Measurements from ENCODE around the gene PIEZO1. TPM values are rescaled to one million over a fixed set of nuclear protein-coding genes. Genes with fewer than 3 reads are reported as not detected.

Gene PIEZO1
- total and polyA plus RNA-seq, 10 donors, result 145 to 385 (median 201) TPM

GRCh38 chr16:88701581-88702370 is 83.2 kb downstream of the PIEZO1 start:
- DNase-seq, result peak; percentile 88

GRCh38 chr16:88700636-88701482 is 84.2 kb downstream of the PIEZO1 start:
- peaks cover 0 to 57% (median 42%) of the 10 kb centered on the region in 6 donors for H3K36me3 ChIP-seq
- H3K27me3 ChIP-seq (replicated peaks in 1 of 7), result no peaks in the 10 kb centered on the region
- intact Hi-C loops (cut with DNase I; ENCODE audit: low total_unique reads), result loop anchor here (10.0 kb wide), 2 partner anchors 46 to 126 kb away; partner anchors contain the start of genes CYBA and ZC3H18
- peak; percentile 100 for DNase-seq
- peak overlapping the region; percentile 90 to 98 (median 94) for H3K27ac ChIP-seq
- peak overlapping the region; percentile 17 to 96 (median 86) for H3K4me3 ChIP-seq
- no peaks in the 10 kb centered on the region for H3K9me3 ChIP-seq
- 4 to 14% (median 5%) methylated on average over 20 to 42 of the region's 42 CpGs for WGBS, 5 donors
- H3K4me1 ChIP-seq, result peaks cover 63 to 91% (median 83%) of the 10 kb centered on the region in 6 donors
- TF ChIP-seq POLR2AphosphoS5 (IDR thresholded peaks at IDR 0.05), result peak; percentile 89 to 95 (median 91)
- TF ChIP-seq, protein P1, sequence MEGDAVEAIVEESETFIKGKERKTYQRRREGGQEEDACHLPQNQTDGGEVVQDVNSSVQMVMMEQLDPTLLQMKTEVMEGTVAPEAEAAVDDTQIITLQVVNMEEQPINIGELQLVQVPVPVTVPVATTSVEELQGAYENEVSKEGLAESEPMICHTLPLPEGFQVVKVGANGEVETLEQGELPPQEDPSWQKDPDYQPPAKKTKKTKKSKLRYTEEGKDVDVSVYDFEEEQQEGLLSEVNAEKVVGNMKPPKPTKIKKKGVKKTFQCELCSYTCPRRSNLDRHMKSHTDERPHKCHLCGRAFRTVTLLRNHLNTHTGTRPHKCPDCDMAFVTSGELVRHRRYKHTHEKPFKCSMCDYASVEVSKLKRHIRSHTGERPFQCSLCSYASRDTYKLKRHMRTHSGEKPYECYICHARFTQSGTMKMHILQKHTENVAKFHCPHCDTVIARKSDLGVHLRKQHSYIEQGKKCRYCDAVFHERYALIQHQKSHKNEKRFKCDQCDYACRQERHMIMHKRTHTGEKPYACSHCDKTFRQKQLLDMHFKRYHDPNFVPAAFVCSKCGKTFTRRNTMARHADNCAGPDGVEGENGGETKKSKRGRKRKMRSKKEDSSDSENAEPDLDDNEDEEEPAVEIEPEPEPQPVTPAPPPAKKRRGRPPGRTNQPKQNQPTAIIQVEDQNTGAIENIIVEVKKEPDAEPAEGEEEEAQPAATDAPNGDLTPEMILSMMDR (IDR thresholded peaks at IDR 0.05 in 8 of 11, conservative IDR thresholded peaks at IDR 0.05 in 3 of 11), result peak in 2 of 11 experiments; percentile 5 to 21
- TF ChIP-seq POLR2A (IDR thresholded peaks at IDR 0.05), result peak in 1 of 3 donors; percentile 64

More at GRCh38 chr16:88701581-88702370, 83.2 kb downstream of the PIEZO1 start:
- intact Hi-C loops (cut with DNase I; ENCODE audit: low total_unique reads), result loop anchor here (10.0 kb wide), 2 partner anchors 47 to 127 kb away; partner anchors contain the start of genes CYBA and ZC3H18
- H3K4me3 ChIP-seq, result peak overlapping the region; percentile 17 to 96 (median 86)
- peaks cover 0 to 48% (median 33%) of the 10 kb centered on the region in 6 donors for H3K36me3 ChIP-seq
- peaks cover 65 to 94% (median 87%) of the 10 kb centered on the region in 6 donors for H3K4me1 ChIP-seq
- no peaks in the 10 kb centered on the region for H3K9me3 ChIP-seq
- H3K27me3 ChIP-seq (replicated peaks in 1 of 7), result no peaks in the 10 kb centered on the region
- H3K27ac ChIP-seq, result peak overlapping the region; percentile 90 to 98 (median 94)
- TF ChIP-seq, protein P1 (IDR thresholded peaks at IDR 0.05 in 8 of 11, conservative IDR thresholded peaks at IDR 0.05 in 3 of 11), result no peak
- TF ChIP-seq POLR2A (IDR thresholded peaks at IDR 0.05), result no peak
- TF ChIP-seq POLR2AphosphoS5 (IDR thresholded peaks at IDR 0.05), result no peak
- 26 to 52% (median 49%) methylated on average over 19 to 30 of the region's 30 CpGs for WGBS, 5 donors

GRCh38 chr16:88700322-88700635 is 84.7 kb downstream of the PIEZO1 start:
- Histone ChIP-seq H3K4me1 (peaks cover 60 to 86% (median 79%) of the 10 kb centered on the region in 6 donors), H3K27me3 (replicated peaks in 1 of 7) (no peaks in the 10 kb centered on the region), H3K27ac (peak overlapping the region; percentile 90 to 98 (median 94)), H3K9me3 (no peaks in the 10 kb centered on the region), H3K36me3 (peaks cover 0 to 63% (median 46%) of the 10 kb centered on the region in 6 donors), H3K4me3 (peak overlapping the region in 7 of 8 donors; percentile 39 to 96 (median 87))
- intact Hi-C loops (cut with DNase I; ENCODE audit: low total_unique reads), result loop anchor here (10.0 kb wide), 2 partner anchors 45 to 125 kb away; partner anchors contain the start of genes CYBA and ZC3H18
- WGBS, 5 donors, result 23 to 38% (median 32%) methylated on average over 12 to 14 of the region's 14 CpGs
- TF ChIP-seq, protein P1 (IDR thresholded peaks at IDR 0.05 in 8 of 11, conservative IDR thresholded peaks at IDR 0.05 in 3 of 11), result no peak
- no peak for TF ChIP-seq POLR2AphosphoS5 (IDR thresholded peaks at IDR 0.05)
- TF ChIP-seq POLR2A (IDR thresholded peaks at IDR 0.05), result no peak
- no peak for DNase-seq
